Mesothelial cell of epicardium (in vitro differentiated cells): ENCODE results near the gene FREM2. TPM values are rescaled to one million over a fixed set of nuclear protein-coding genes. Genes with fewer than 3 reads are reported as not detected.
A peak's percentile ranks its signal among the peaks of the same experiment; 100 is the strongest.

Source experiments
- DNase-seq, 2 experiments: peaks; one replicate each; pipeline ENCODE4 v3.0.0; 2021; ENCODE audit warnings: low spot score in 2 of 2; ENCODE audit not compliant: unreplicated experiment in 2 of 2
- H3K27ac Mint-ChIP-seq: 2 replicates; pipeline ENCODE4 v1.8.0; 2021; ENCODE audit warnings: mixed read lengths
- H3K27me3 Mint-ChIP-seq: 2 replicates; pipeline ENCODE4 v1.8.0; 2021; ENCODE audit warnings: low read depth, mixed read lengths
- H3K36me3 Mint-ChIP-seq: 2 replicates; pipeline ENCODE4 v1.8.0; 2021; ENCODE audit warnings: mixed read lengths
- H3K4me1 Mint-ChIP-seq: 2 replicates; pipeline ENCODE4 v1.8.0; 2021; ENCODE audit warnings: mixed read lengths
- H3K4me3 Mint-ChIP-seq: 2 replicates; pipeline ENCODE4 v1.8.0; 2021; ENCODE audit warnings: mild to moderate bottlenecking, moderate library complexity, mixed read lengths
- H3K9me3 Mint-ChIP-seq: 2 replicates; pipeline ENCODE4 v1.8.0; 2021; ENCODE audit warnings: mixed read lengths
- total RNA-seq: library from RNA; stranded (reverse); gene quantifications from 3 replicates; pipeline ENCODE4 v1.2.1, GENCODE V29; 2021
- TF ChIP-seq, protein P1 (sequence below): fragments of 200-600 bp; sonication (generic); IDR thresholded peaks from one replicate; pipeline ENCODE4 v1.5.0; 2021; ENCODE audit warnings: antibody characterized with exemption; ENCODE audit not compliant: unreplicated experiment

The FREM2 gene
- total RNA-seq, 1 donor from 2014 or later: 83.5 TPM

DNA sequence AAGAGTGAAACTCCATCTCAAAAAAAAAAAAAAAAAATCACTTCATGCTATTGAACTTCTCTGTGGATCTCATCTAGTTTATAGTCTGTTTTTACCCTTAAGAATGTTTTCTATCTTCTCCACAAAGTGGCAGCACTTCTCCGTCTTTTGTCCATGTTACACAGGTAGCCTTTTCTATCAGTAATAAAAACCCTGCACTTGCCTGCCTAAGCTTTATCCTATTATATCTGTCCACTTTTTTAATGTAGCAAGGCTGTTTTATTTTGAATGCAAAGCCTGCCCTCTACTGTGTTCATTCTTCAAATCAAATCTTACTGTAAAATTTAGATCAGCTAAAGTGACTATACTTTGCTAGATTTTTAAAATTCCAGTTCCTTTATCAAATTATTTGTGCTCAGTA, 179.8 kb downstream of the FREM2 start:
- Mint-ChIP-seq H3K4me3 (no peak overlapping the region), H3K36me3 (peaks cover 11% of the 10 kb centered on the region), H3K27me3 (no peaks in the 10 kb centered on the region), H3K9me3 (no peaks in the 10 kb centered on the region), H3K4me1 (peaks cover 25% of the 10 kb centered on the region), H3K27ac (peak overlapping the region; percentile 68)
- no peak for DNase-seq
- TF ChIP-seq, protein P1, sequence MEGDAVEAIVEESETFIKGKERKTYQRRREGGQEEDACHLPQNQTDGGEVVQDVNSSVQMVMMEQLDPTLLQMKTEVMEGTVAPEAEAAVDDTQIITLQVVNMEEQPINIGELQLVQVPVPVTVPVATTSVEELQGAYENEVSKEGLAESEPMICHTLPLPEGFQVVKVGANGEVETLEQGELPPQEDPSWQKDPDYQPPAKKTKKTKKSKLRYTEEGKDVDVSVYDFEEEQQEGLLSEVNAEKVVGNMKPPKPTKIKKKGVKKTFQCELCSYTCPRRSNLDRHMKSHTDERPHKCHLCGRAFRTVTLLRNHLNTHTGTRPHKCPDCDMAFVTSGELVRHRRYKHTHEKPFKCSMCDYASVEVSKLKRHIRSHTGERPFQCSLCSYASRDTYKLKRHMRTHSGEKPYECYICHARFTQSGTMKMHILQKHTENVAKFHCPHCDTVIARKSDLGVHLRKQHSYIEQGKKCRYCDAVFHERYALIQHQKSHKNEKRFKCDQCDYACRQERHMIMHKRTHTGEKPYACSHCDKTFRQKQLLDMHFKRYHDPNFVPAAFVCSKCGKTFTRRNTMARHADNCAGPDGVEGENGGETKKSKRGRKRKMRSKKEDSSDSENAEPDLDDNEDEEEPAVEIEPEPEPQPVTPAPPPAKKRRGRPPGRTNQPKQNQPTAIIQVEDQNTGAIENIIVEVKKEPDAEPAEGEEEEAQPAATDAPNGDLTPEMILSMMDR: no peak

DNA sequence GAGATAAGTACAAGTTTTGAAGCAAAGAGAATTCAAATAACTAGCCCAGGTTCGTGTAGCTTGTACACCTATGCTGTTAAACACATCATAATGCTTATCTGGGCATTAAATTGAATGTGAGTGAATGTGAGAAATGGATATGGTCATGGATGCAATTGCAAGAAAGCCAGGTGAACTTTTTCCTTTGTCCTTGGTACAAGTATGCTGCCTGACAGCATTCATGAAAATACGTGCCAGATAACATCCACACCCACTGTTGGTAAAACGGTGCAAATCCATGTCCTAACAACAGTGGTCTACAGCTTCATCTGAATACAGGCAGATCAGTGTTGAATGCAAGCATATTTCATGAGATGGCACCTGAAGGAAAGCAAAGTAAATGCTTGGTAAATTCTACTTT, 181.5 kb downstream of the FREM2 start:
- TF ChIP-seq, protein P1: no peak
- Mint-ChIP-seq H3K36me3 (peaks cover 11% of the 10 kb centered on the region), H3K27me3 (no peaks in the 10 kb centered on the region), H3K4me1 (peaks cover 27% of the 10 kb centered on the region), H3K9me3 (no peaks in the 10 kb centered on the region), H3K27ac (no peak overlapping the region), H3K4me3 (no peak overlapping the region)
- DNase-seq: no peak

DNA sequence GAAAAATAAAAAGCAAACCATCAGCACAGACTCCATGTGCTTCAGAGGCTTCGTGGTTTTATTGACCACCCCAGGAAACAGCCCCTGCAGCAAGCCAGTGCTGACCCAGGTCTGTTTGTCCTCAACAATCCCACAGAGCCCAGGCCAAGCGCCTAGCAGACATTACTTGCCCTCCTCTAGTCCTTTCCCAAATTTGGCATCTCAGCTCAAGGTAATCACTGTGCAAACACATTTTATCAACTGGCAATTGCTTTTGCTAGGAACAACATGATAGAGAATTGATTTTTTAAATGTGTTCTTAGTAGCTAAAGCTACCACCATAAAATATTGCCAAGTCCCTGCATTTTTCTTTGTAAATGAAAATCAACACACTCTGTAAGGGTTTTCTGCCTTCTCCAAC, 182.0 kb downstream of the FREM2 start:
- Mint-ChIP-seq H3K36me3 (peaks cover 11% of the 10 kb centered on the region), H3K27me3 (no peaks in the 10 kb centered on the region), H3K4me3 (no peak overlapping the region), H3K27ac (peak overlapping the region; percentile 13), H3K9me3 (no peaks in the 10 kb centered on the region), H3K4me1 (peaks cover 27% of the 10 kb centered on the region)
- TF ChIP-seq, protein P1: no peak
- DNase-seq: no peak

DNA sequence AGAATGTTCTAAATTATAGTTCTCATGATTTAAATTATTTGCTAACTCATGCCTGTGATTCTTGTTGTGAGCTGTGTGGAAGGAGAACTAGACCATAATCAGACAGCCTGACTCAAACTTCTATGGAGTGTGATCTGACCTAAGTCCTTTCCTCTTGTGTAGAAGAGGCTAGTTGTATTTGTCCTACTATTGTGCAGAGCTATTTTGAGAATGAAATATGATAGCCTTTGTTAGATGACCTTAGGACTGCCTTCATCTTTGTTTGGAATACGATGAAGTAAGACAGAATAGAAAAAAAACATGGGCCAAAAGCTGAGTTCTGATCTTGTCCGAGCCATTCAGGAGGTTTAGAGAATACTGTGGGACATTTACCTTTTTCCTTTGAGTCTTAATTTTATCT, 184.4 kb downstream of the FREM2 start:
- Mint-ChIP-seq H3K4me1 (peaks cover 27% of the 10 kb centered on the region), H3K27me3 (no peaks in the 10 kb centered on the region), H3K36me3 (peaks cover 9% of the 10 kb centered on the region), H3K4me3 (no peak overlapping the region), H3K27ac (no peak overlapping the region), H3K9me3 (no peaks in the 10 kb centered on the region)
- DNase-seq: no peak
- TF ChIP-seq, protein P1: no peak

DNA sequence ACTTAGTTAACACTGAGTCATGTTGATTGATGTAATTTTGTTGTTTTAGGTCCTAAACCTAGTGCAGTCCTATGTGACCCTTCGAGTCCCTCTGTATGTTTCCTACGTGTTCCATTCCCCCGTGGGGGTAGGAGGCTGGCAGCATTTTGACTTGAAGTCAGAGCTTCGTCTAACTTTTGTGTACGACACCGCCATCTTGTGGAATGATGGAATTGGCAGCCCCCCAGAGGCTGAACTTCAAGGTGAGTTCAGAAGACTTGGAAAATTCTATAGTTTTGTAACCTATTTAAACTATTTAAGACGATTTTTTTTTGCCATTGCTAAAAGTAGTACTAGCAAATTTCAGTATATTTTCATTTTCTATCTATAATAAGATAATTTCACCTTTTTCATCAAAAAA, 185.8 kb downstream of the FREM2 start:
- Mint-ChIP-seq H3K4me3 (no peak overlapping the region), H3K4me1 (peaks cover 25% of the 10 kb centered on the region), H3K27ac (no peak overlapping the region), H3K27me3 (no peaks in the 10 kb centered on the region), H3K9me3 (no peaks in the 10 kb centered on the region), H3K36me3 (peaks cover 8% of the 10 kb centered on the region)
- TF ChIP-seq, protein P1: peak; percentile 59
- no peak for DNase-seq

DNA sequence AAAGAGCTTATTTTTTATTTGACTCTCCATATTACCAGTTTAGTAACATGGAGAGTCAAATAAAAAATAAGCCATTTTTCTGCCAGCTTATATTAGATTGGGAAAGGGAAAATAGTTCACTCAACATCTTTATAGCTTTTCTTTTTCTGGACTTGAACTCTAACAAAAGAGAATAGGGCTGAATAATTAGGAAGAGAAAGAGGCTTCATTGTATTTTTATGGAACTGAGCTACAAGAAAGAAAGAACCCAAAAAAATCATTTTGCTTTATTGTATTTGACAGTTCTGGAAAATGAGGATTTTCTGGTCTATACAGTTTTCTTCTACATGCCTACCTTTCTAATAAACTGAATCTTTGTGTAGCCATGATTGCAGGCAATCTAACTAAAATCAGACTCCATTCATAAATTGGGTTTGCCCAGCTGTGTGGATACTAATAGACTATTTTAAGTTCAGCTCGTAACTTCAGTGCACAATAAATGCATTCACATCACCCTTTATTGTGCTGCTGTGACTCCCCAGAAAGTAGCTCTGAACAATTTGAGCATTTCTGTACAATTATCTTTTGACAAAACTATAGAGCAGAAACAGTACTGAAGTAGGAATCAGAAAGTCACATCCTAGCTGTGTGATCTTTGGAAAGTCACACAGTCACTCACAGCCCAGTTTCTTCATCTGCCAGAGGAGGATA, 188.5 kb downstream of the FREM2 start:
- Mint-ChIP-seq H3K36me3 (peaks cover 27% of the 10 kb centered on the region), H3K4me1 (peaks cover 8% of the 10 kb centered on the region), H3K27ac (no peak overlapping the region), H3K27me3 (no peaks in the 10 kb centered on the region), H3K9me3 (no peaks in the 10 kb centered on the region), H3K4me3 (no peak overlapping the region)
- TF ChIP-seq, protein P1: no peak
- DNase-seq: no peak
